HFF-Myc (cell line): Measurements from ENCODE around the gene ANKS1A.

ENCODE experiments used
- DNase-seq: peaks from one replicate; pipeline ENCODE4 v3.0.0-alpha.2; 2011; ENCODE audit warnings: low read depth; ENCODE audit errors: extremely low read depth
- H3K4me3 ChIP-seq: replicated peaks from 2 replicates; pipeline ENCODE4 v1.5.1; 2011; ENCODE audit warnings: low read depth, mild to moderate bottlenecking, control low read depth, low read length
- CTCF ChIP-seq: IDR thresholded peaks from 2 replicates; pipeline ENCODE4 v1.5.1; 2012; ENCODE audit warnings: mild to moderate bottlenecking, low read depth, low read length, control low read depth; ENCODE audit errors: missing control alignments

The ANKS1A gene

GRCh38 chr6:34947561-34947960 lies 58.5 kb downstream of the ANKS1A start:
- no peak overlapping the region for H3K4me3 ChIP-seq
- TF ChIP-seq CTCF = no peak
- no peak for DNase-seq

GRCh38 chr6:34949636-34950035 lies 60.6 kb downstream of the ANKS1A start:
- DNase-seq = no peak
- no peak overlapping the region for H3K4me3 ChIP-seq
- no peak for TF ChIP-seq CTCF

- no peak for TF ChIP-seq CTCF
- DNase-seq = no peak
- no peak overlapping the region for H3K4me3 ChIP-seq
Observed at GRCh38 chr6:34950849-34951248, 61.8 kb downstream of the ANKS1A start.

- DNase-seq = no peak
- no peak for TF ChIP-seq CTCF
- H3K4me3 ChIP-seq = no peak overlapping the region
Observed at GRCh38 chr6:34951731-34952130, 62.7 kb downstream of the ANKS1A start.

- no peak overlapping the region for H3K4me3 ChIP-seq
- peak; percentile 20 for DNase-seq
- TF ChIP-seq CTCF = no peak
Observed at GRCh38 chr6:34953061-34954025, 64.3 kb downstream of the ANKS1A start.

- TF ChIP-seq CTCF = no peak
- no peak for DNase-seq
- no peak overlapping the region for H3K4me3 ChIP-seq
Observed at GRCh38 chr6:34955442-34955841, 66.4 kb downstream of the ANKS1A start.
